Activated effector memory CD4-positive, alpha-beta T cell treated with anti-CD3 and anti-CD28 coated beads, Interleukin-2, amount 50 U/mL, for 16 hours (primary cell): ENCODE measurements around the gene APOA4.
A peak's percentile ranks its signal among the peaks of the same experiment; 100 is the strongest.

Source experiments
- DNase-seq: peaks from one replicate; pipeline ENCODE4 v3.0.0-alpha.2; 2020

Gene APOA4

GRCh38 chr11:116773203-116774097 is 49.7 kb downstream of the APOA4 start:
- no peak for DNase-seq

- DNase-seq: peak; percentile 98
Measured at GRCh38 chr11:116772443-116773202, 50.5 kb downstream of the APOA4 start, which contains the start of gene BUD13. Gene BUD13, minus strand, starts transcription at chr11:116772987. Its CDS starts 23 bp downstream, at chr11:116772964.

- DNase-seq: no peak
Measured at GRCh38 chr11:116771935-116772334, 51.2 kb downstream of the APOA4 start.
